NCI-H345 treated with DMSO at 0.1 percent for 48 hours (cell line): ENCODE measurements around the gene GALR3.

ENCODE experiments used
- DNase-seq: peaks from one replicate; lab custom pipeline; 2025; ENCODE audit not compliant: unreplicated experiment; lab: John Stamatoyannopoulos, UW

GALR3 gene

DNA sequence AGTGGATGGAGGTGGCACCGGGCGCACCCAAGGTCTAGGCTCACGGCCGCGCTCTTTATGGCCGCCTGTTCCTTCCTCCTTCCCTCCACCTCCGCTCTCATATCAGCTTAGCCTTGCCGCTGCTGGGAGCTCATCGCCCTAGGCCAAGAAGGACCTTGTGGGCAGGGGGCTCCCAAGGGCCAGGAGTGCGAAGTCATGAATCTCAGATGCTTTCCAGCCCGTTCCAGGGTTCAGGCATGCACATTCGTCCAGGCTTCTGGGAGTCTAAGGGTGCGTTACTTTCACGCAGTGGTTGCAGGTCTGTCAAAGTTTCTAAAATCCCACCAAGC, 4.1 kb upstream of the GALR3 start:
- DNase-seq, result no peak

DNA sequence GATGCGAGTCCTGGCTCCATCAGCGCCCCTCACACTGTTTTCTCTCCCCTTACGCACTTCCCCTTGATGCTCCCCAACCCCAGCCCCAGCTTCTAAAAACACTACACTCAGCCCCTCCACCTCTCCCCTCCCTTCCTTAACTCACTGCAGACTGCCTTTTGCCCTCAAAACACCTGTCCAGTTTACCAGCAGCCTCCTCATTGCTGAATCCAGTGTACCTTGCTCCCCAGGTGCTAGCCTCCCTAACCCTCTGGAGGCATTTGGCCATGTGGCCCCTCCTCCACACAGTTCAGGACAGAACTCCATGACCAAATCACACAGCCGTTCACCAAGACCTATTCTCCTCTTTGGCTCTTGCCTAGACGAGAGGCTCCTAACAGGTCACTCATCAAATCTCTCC, 2.8 kb upstream of the GALR3 start:
- no peak for DNase-seq

DNA sequence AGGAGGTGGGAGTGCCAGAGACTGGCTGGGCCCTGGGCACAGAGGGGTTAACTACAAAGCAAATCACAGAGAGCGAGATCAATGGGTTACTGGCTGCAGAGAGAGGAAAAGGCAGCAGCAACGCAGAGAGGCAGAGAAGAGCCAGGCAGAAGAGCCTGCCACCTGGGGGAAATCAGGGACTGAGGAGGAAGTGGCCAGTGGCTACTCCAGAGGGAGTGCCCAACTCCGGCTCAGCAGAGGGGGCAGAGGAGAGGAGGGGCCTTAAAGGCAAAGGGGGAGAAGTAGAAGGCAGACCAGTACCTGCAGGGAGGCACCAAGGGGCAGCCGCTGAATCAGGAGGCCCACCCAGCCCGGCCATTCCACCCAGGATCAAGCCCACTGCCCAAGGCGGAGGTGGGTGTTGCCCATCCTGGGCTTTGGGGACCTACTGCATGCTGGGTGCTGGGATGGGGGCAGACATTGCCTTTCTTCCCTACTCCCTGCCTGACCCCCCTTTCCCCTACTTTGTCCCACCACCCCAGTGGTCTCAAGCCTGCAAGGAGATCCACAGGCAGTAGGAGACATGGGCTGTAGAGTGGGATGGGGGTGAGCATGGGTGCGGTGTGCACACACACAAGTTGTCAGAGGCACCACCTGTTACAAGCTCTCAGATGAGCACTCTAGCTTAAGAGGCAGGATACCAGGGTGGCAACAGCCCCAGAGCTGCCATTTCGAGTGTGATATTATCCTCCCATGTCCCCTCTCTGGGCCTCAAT, 926 bp upstream of the GALR3 start:
- no peak for DNase-seq

DNA sequence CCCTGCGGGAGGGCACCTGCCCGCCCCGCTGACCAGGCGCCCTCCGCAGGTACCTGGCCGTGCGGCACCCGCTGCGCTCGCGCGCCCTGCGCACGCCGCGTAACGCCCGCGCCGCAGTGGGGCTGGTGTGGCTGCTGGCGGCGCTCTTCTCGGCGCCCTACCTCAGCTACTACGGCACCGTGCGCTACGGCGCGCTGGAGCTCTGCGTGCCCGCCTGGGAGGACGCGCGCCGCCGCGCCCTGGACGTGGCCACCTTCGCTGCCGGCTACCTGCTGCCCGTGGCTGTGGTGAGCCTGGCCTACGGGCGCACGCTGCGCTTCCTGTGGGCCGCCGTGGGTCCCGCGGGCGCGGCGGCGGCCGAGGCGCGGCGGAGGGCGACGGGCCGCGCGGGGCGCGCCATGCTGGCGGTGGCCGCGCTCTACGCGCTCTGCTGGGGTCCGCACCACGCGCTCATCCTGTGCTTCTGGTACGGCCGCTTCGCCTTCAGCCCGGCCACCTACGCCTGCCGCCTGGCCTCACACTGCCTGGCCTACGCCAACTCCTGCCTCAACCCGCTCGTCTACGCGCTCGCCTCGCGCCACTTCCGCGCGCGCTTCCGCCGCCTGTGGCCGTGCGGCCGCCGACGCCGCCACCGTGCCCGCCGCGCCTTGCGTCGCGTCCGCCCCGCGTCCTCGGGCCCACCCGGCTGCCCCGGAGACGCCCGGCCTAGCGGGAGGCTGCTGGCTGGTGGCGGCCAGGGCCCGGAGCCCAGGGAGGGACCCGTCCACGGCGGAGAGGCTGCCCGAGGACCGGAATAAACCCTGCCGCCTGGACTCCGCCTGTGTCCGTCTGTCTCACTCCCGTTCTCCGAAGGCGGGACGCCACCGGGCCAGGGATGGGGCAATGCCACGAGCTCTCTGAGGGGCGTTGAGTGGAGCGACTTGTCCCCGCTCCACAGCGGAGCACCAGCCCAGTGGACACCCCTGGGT, 1.8 kb downstream of the GALR3 start:
- no peak for DNase-seq

DNA sequence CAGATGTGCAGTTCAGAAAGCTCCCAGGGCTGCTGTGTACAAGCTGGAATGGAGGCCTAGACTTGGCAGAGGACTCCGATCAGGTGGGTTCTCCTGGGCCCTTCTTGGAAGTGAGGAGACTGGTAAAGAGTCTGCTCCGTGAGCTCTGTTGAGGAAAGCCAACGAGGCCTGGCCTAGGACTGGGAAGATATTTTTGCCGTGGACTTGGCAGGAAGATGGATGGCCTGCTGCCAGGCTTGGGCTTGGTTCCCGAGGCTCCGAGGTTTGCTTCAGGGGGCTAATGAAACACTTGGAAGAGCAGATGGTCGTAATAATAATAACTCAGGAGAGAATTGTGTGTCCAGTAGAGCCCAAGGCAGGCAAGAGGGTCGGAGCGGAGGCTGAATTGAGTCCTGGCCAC, 3.9 kb downstream of the GALR3 start:
- no peak for DNase-seq

DNA sequence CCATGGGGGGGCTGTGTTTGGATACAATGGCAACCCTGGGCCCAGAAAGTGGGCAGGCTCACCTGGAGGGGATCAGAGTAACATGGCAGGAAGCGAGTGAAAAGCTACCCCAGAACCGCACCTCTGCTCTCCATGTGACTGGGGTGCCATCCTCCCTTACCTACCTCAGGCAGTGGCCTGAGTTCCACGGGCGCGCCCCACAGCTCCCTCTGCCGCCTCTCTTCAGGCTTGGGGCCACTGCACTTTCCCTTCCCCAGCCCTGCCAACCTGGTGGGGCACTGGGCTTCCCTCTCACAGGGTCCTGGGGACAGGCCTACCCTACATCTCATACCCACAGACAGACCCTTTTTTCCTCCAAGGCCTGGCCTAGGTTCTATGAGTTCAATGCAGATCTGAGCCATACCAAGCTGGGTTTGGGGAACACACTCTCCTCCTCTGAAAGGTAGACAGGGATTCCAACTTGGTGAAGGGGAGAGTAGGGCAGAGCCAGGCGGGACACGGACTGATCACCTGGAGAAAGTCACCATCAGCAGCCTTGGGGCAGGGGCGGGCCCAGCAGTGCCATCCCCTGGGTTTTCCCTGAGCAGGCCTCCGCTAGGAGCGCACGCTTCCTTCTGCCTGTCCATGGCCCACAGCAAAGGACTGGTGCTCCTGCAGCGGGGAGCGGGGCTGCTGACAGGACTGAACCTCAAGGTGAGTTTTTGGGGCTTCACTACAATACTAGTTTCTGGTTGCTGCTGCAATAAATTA, 7.1 kb downstream of the GALR3 start:
- DNase-seq, result no peak

DNA sequence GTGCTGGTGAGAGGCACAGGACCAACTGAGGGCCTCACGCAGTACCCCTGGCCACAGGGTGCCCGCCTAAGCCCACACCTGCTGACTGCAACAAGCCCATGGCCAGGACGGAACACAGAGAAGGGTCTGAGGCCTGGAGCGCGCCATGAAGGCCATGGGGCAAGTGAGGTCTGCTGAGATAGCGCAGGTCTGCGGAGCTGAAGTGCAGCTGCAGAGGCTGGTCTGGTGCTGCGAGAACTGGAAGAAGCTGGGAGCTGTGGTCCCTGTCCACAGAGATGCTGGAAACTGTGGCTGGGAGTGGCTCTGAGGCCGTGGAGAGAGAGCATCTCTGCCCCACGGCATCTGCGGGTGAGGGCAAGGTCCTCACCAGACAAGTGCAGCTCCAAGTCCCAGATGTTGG, 8.3 kb downstream of the GALR3 start:
- DNase-seq, result no peak

DNA sequence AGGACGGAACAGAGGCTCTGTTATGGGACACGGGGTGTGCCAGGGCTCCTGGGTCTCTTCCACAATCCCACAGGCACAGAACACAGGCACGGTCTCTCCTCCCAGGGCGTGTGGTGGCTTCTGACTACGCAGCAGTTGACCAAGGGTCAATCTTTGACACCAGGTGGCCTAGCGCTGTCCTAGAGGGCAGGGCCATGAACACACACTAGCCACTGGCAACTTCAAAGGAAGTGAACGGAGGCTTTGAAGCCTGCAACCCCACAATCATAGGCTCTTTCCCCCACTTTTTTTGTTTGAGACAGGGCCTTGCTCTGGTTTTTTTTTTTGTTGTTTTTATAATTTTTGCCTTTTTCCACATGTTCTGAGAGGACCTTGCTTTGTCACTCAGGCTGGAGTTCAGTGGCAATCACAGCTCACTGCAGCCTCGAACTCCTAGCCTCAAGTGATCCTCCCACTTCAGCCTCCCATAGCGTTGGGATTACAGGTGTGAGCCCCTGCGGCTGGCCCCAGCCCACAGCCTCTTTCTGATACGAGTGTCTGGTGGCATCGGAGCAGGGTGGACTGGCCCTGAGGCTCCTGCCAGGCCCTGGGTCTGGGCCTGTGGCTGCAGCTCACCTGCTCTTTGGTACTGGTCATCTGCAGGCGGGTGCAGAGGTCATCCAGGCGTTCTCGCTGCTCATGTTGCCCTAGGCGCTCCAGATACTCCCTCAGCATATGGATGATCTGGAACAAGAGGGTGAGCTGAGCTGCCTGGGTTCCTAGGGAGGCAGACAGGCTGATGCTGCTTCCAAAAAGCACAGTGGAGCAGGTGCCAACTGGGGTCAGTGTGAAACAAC, 9.1 kb downstream of the GALR3 start:
- no peak for DNase-seq

DNA sequence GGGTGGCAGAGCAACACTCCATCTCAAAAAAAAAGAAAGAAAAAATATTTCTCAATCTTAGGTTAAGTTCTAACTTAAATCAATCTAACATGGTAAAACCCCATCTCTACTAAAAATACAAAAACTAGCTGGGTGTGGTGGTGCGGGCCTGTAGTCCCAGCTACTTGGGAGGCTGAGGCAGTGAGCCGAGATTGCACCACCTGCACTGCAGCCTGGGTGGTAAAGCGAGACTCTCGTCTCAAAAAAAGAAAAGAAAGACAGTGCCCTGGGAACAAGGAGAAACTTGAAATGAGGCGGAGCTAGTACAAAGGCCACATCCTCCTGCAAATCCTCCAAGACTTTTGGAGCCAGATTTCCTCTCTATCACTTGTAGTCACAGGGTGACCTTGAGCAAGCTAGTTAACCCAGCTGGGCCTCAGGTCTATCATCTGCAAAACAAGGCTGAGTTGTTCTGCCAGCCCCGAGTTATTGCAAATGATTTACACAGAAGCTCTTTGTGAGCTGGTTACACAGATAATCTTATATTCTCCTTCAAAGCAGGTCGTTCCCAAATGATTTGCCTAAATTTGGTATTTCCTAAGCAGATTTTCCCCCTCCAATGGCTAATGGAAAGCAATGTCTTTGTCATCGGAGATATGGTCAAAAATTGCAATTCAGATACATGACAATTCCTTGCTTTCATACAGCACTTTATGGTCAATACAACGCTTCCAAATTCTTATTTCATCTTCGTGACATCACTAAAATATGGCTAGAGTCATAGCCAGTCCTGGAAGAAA, 19.0 kb downstream of the GALR3 start:
- DNase-seq, result no peak

DNA sequence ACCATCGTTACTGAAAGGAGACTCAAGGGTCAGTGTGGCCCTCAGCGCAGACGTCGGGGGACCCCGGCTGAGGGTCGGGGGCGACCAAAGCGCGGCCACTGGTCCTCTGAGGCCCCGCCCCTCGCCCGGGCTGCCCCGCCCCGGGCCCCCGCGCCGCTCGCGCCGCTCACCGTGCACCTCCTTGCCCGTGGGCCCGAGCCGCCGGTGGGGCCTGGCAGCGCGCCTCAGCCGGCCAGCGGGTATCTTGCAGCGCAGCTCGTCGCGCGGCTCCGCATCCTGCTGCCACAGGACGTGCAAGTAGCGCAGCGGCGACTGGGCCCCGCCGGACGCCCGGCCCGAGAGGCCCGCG, 20.5 kb downstream of the GALR3 start:
- no peak for DNase-seq

DNA sequence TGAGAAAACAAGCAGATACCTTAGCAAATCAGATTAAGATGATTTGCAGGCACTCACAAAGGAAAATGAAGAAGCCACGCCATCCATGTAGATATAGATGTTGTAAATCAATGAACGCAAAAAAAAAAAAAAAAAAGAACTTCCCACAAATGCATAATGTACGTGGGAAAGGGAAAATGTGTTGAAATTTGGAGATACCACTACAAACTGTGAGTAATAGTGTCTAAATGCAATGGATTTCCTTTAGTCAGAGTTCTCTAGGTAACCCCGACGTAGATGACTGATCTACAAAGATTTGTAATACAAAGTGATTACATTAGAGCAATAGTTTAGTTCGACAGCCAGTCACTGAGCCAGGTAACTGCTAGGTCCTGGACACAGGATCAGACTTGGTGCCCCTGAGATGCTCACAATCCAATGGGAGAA, 21.7 kb downstream of the GALR3 start:
- no peak for DNase-seq

DNA sequence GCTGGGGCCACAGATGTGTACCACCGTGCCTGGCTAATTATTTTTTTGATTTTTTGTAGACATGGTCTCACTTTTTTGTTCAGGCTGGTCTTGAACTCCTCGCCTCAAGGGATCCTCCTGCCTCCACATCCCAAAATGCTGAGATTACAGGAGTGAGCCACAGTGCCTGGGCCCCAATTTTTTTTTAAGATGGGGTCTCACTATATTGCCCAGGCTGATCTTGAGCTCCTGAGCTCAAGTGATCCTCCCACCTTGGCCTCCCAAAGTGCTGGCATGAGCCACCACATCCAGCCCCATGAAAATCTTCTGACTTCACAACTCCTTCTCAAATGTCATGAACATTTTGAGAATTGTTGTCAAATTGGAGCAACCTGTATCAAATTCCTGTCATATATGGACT, 23.3 kb downstream of the GALR3 start:
- no peak for DNase-seq

DNA sequence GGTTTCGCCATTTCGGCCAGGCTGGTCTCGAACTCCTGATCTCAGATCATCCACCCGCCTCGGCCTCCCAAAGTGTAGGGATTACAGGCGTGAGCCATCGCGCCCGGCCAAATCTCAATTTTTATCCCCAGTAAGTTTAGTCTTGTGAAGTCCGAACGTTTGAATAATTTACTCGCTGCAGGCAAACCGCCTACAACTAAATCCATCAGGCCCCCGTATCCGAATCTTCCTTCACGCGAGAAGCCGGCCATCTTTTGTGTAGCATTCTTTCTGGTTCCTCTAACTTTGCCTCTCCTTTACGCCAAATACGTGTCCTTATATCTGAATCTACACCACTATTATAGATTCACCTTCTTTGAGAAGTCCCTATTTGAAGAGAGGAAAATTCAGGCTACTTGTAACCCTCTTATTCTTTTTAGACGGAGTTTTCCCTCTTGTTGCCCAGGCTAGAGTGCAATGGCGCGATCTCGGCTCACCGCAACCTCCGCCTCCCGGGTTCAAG, 25.5 kb downstream of the GALR3 start:
- no peak for DNase-seq

DNA sequence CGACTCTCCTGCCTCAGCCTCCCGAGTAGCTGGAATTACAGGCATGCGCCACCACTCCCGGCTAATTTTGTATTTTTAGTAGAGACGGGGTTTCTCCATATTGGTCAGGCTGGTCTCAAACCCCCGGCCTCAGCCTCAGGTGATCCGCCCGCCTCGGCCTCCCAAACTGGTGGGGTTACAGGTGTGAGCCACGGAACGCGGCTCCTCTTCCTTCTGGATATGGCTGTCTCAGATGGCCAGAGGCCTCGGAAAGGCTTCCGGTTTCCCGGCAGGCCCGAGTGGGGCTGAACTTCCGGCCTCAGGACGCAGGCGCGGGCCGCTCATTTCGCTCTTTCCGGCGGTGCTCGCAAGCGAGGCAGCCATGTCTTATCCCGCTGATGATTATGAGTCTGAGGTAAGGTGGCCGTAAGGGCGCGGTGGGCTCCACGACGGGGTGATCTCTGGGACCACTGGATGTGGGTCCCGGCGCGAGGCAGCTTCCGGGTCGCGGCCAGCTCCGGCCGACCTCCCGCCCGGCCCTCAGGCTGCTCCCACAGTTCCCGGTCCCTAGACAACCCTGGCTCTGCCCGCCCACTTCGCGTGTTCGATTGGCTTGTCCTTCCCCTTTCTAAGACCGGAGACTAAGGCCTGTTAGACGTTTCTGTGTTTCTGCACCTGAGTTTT, 26.0 kb downstream of the GALR3 start, which contains the start of gene EIF3L:
EIF3L (plus strand) TSS at position 331 of the 663 bp plus-strand sequence; CDS start at position 362, 31 bp downstream.
- DNase-seq, result peak; percentile 49

DNA sequence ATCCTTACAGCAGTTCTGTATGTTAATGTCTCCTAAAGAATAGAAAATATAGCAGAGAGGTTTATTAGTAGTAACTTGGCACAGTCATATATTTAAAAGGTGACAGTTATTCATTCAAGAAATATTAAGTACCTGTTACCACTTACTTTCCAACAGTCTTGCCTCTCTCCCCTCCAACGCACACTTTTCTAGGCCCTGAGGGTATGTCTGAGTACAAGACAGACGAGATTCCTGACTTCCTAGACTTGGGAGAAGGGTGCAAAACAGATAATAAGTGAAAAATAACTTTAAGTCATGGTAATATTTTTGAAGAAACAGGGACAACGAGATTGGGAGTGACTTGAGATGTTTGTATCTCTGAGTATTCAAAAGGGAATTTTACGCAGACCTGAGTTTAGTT, 27.6 kb downstream of the GALR3 start:
- DNase-seq, result no peak

DNA sequence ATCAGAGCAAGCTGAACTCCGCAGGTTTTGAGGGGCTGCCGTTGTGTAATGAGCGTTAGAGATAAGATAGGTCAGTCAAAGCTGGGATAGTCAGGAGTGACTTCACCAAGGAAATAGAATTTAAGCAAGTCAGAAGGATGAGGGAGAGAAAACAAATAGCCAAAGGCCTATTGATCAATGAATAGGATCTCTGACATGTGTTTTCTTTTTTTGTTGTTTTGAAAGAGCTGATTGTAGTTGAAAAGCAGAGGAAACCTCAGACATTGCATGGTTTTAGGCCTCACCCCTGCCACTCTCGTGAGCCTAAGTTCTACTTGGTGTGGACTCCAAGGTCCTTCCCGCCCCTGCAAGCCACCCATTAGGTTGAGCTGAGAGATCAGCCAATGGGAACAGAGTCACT, 29.2 kb downstream of the GALR3 start:
- DNase-seq, result no peak

DNA sequence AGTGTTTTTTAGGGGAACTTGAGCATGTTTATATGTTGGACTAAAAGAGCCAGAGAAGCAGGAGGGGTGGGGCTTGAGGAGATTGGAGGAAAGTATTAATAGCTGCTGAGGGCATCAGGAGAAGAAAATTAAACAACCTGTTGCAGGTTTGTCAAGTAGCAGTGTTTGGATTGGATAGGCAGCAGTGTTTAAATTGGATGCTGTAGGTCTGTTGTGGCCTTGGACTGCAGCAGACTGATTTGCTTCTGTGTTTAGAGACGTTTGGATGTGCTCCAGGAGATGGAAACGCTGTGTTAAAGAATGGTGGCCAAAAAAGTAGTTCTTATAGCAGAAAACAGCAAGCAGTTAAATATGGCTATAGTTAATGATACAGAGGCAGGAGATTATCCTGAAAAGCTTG, 31.8 kb downstream of the GALR3 start:
- DNase-seq, result no peak

DNA sequence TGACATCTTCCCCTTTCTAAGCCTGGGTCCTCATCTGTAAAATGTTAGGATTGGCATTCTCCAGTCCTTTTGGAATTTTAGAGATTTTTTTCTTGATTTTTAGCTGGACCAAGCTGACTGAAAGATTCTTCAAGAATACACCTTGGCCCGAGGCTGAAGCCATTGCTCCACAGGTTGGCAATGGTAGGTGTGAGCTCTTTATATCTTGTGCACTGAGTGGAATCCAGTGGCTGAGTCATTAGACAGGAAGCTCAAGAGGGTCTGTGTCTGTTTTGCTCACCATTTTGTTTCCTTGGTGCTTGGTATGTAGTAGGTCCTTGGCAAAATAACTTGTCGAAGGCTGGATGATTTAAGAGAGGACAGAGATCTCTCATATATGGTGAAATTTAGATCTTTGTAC, 32.3 kb downstream of the GALR3 start:
- DNase-seq, result no peak

DNA sequence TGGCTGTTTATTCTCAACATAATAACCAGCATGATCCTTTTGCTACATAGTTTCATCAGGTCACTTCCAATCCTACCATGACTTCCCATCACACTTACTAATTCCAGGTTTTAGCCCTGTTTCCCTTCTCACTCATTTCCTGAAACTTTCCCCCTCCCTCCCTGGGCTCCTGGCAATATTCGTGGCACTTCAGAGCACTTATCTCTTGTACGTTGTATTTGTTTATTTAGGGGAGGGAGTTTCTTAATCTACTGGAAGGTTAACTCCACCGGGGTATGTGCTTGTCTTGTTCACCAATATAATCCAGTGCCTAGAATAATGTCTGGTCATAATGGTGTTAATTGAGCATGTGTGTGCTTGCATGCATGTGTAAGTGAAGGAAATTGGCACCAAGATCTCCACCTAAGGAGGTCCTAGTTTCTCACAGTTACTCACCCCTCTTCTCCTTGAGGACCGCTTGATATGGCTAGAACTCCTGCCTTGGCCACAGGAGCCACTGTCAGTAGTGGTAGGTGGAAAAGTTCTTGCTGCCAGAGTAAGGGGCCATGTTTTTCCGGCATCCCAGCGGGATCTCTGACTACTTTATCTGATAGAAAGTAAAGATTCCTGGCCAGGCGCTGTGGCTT, 37.7 kb downstream of the GALR3 start:
- DNase-seq, result no peak
